Activated CD4-positive, CD25-positive, alpha-beta regulatory T cell (primary cell): ENCODE measurements around the gene CDH24.

Experiments used
- DNase-seq, 4 experiments: peaks; one replicate each; lab custom pipeline; 2025; lab: John Stamatoyannopoulos, UW

CDH24 gene

GRCh38 chr14:23089498-23090253 lies 32.4 kb upstream of the CDH24 start:
- DNase-seq, result no peak

GRCh38 chr14:23086565-23086964 lies 29.2 kb upstream of the CDH24 start:
- DNase-seq, result no peak

- DNase-seq, result no peak
Observed at GRCh38 chr14:23085458-23085857, 28.1 kb upstream of the CDH24 start.

GRCh38 chr14:23080474-23080873 lies 23.2 kb upstream of the CDH24 start:
- DNase-seq, result no peak

GRCh38 chr14:23079716-23080115 lies 22.4 kb upstream of the CDH24 start:
- DNase-seq, result no peak

- DNase-seq, result no peak
Observed at GRCh38 chr14:23078692-23079116, 21.4 kb upstream of the CDH24 start.

- DNase-seq, result no peak
Observed at GRCh38 chr14:23077962-23078361, 20.6 kb upstream of the CDH24 start.

GRCh38 chr14:23076785-23077408 lies 19.6 kb upstream of the CDH24 start:
- DNase-seq, result no peak

GRCh38 chr14:23074906-23075305 lies 17.6 kb upstream of the CDH24 start:
- no peak for DNase-seq

- no peak for DNase-seq
Observed at GRCh38 chr14:23071921-23072539, 14.7 kb upstream of the CDH24 start.

- no peak for DNase-seq
Observed at GRCh38 chr14:23071244-23071920, 14.1 kb upstream of the CDH24 start.

- DNase-seq, result no peak
Observed at GRCh38 chr14:23070262-23071129, 13.2 kb upstream of the CDH24 start.

- no peak for DNase-seq
Observed at GRCh38 chr14:23069413-23069806, 12.1 kb upstream of the CDH24 start.

- DNase-seq, result no peak
Observed at GRCh38 chr14:23068789-23069412, 11.6 kb upstream of the CDH24 start.

- DNase-seq, result no peak
Observed at GRCh38 chr14:23067847-23068788, 10.8 kb upstream of the CDH24 start.

- DNase-seq, result no peak
Observed at GRCh38 chr14:23066855-23067744, 9.8 kb upstream of the CDH24 start.

GRCh38 chr14:23066368-23066767 lies 9.0 kb upstream of the CDH24 start:
- no peak for DNase-seq

- DNase-seq, result no peak
Observed at GRCh38 chr14:23063601-23064000, 6.3 kb upstream of the CDH24 start.

GRCh38 chr14:23062002-23062401 lies 4.7 kb upstream of the CDH24 start:
- no peak for DNase-seq
